ENCODE results near the gene EFCC1. TPM values are rescaled to one million over a fixed set of nuclear protein-coding genes. Genes with fewer than 3 reads are reported as not detected.

The EFCC1 gene
- total RNA-seq, 1 experiment from 2014 or later = 0.39 TPM

- H3K9me3 Mint-ChIP-seq (ENCODE audit: unreplicated experiment) = no peaks in the 10 kb centered on the region
- no peaks in the 10 kb centered on the region for H3K27me3 Mint-ChIP-seq (ENCODE audit: insufficient read depth, unreplicated experiment)
- Histone ChIP-seq H3K4me3 (ENCODE audit: low read depth, low read length) (no peak overlapping the region), H3K9me3 (no peaks in the 10 kb centered on the region), H3K4me1 (peaks cover 24% of the 10 kb centered on the region), H3K36me3 (ENCODE audit: control insufficient read depth, insufficient read depth, low read length) (no peaks in the 10 kb centered on the region), H3K27me3 (replicated peaks; ENCODE audit: control insufficient read depth, insufficient read depth, low read length) (no peaks in the 10 kb centered on the region)
- H3K27ac Mint-ChIP-seq (ENCODE audit: unreplicated experiment) = no peak overlapping the region
- no TSS peak for BruUV-seq (replicated peaks)
- POLR2A ChIA-PET = no interaction called here
- CTCF ChIA-PET = interaction anchor here (1.1 kb wide), 1 partner anchor 12 kb away, joined by 3 read pairs; no protein-coding TSS in a partner anchor
- intact Hi-C loops (cut with micrococcal nuclease; ENCODE audit: unreplicated experiment) = no loop called here
- no peak for TF ChIP-seq CTCF (IDR thresholded peaks at IDR 0.05; ENCODE audit: insufficient read depth in 1 of 2, low read depth in 1 of 2, low read length in 1 of 2, severe bottlenecking in 1 of 2, unreplicated experiment in 1 of 2)
- peaks cover 8% of the 10 kb centered on the region for H3K4me1 Mint-ChIP-seq (ENCODE audit: low read depth, unreplicated experiment)
- no peaks in the 10 kb centered on the region for H3K36me3 Mint-ChIP-seq (ENCODE audit: insufficient read depth, unreplicated experiment)
- H3K4me3 Mint-ChIP-seq (ENCODE audit: unreplicated experiment) = no peak overlapping the region
- DNase-seq = no peak
Observed at GRCh38 chr3:129050556-129051295, 49.6 kb downstream of the EFCC1 start.

- no TSS peak for BruUV-seq (replicated peaks)
- CTCF ChIA-PET = interaction anchor here (1.4 kb wide), 1 partner anchor 82 kb away, joined by 7 read pairs; no protein-coding TSS in a partner anchor
- peaks cover 14% of the 10 kb centered on the region for H3K4me1 Mint-ChIP-seq (ENCODE audit: low read depth, unreplicated experiment)
- no peaks in the 10 kb centered on the region for H3K27me3 Mint-ChIP-seq (ENCODE audit: insufficient read depth, unreplicated experiment)
- Histone ChIP-seq H3K36me3 (ENCODE audit: control insufficient read depth, insufficient read depth, low read length) (no peaks in the 10 kb centered on the region), H3K4me1 (peaks cover 35% of the 10 kb centered on the region), H3K9me3 (no peaks in the 10 kb centered on the region), H3K27me3 (replicated peaks; ENCODE audit: control insufficient read depth, insufficient read depth, low read length) (no peaks in the 10 kb centered on the region), H3K4me3 (ENCODE audit: low read depth, low read length) (no peak overlapping the region)
- POLR2A ChIA-PET = no interaction called here
- no peak for TF ChIP-seq CTCF (IDR thresholded peaks at IDR 0.05; ENCODE audit: insufficient read depth in 1 of 2, low read depth in 1 of 2, low read length in 1 of 2, severe bottlenecking in 1 of 2, unreplicated experiment in 1 of 2)
- no peak overlapping the region for H3K27ac Mint-ChIP-seq (ENCODE audit: unreplicated experiment)
- no peak for DNase-seq
- no peak overlapping the region for H3K4me3 Mint-ChIP-seq (ENCODE audit: unreplicated experiment)
- intact Hi-C loops (cut with micrococcal nuclease; ENCODE audit: unreplicated experiment) = loop anchor here (2.0 kb wide), 1 partner anchor 69 kb away; the partner anchor contains the start of gene RAB43
- no peaks in the 10 kb centered on the region for H3K9me3 Mint-ChIP-seq (ENCODE audit: unreplicated experiment)
- no peaks in the 10 kb centered on the region for H3K36me3 Mint-ChIP-seq (ENCODE audit: insufficient read depth, unreplicated experiment)
Observed at GRCh38 chr3:129051871-129052340, 50.8 kb downstream of the EFCC1 start.

GRCh38 chr3:129052675-129053074, 51.6 kb downstream of the EFCC1 start:
- TF ChIP-seq CTCF (IDR thresholded peaks at IDR 0.05; ENCODE audit: insufficient read depth in 1 of 2, low read depth in 1 of 2, low read length in 1 of 2, severe bottlenecking in 1 of 2, unreplicated experiment in 1 of 2) = no peak
- Histone ChIP-seq H3K27me3 (replicated peaks; ENCODE audit: control insufficient read depth, insufficient read depth, low read length) (no peaks in the 10 kb centered on the region), H3K4me1 (peaks cover 35% of the 10 kb centered on the region), H3K9me3 (no peaks in the 10 kb centered on the region), H3K4me3 (ENCODE audit: low read depth, low read length) (no peak overlapping the region), H3K36me3 (ENCODE audit: control insufficient read depth, insufficient read depth, low read length) (no peaks in the 10 kb centered on the region)
- BruUV-seq (replicated peaks) = no TSS peak
- H3K9me3 Mint-ChIP-seq (ENCODE audit: unreplicated experiment) = no peaks in the 10 kb centered on the region
- intact Hi-C loops (cut with micrococcal nuclease; ENCODE audit: unreplicated experiment) = loop anchor here (1.0 to 2.0 kb wide), 3 partner anchors 25 to 109 kb away; partner anchors contain the start of genes ISY1 and RAB43
- no peaks in the 10 kb centered on the region for H3K36me3 Mint-ChIP-seq (ENCODE audit: insufficient read depth, unreplicated experiment)
- no peak for DNase-seq
- no peaks in the 10 kb centered on the region for H3K27me3 Mint-ChIP-seq (ENCODE audit: insufficient read depth, unreplicated experiment)
- POLR2A ChIA-PET = no interaction called here
- peak overlapping the region; percentile 16 for H3K27ac Mint-ChIP-seq (ENCODE audit: unreplicated experiment)
- peaks cover 16% of the 10 kb centered on the region for H3K4me1 Mint-ChIP-seq (ENCODE audit: low read depth, unreplicated experiment)
- CTCF ChIA-PET = interaction anchor here (1.4 kb wide), 1 partner anchor 82 kb away, joined by 7 read pairs; no protein-coding TSS in a partner anchor
- peak overlapping the region; percentile 40 for H3K4me3 Mint-ChIP-seq (ENCODE audit: unreplicated experiment)
